Keratinocyte (primary cell): ENCODE results near the gene MAN2B1.

Experiments used
- EZH2 ChIP-seq: IDR thresholded peaks from one replicate; pipeline ENCODE4 v1.6.1; 2012; ENCODE audit warnings: inconsistent platforms, mild to moderate bottlenecking, low read length, moderate library complexity
- TF ChIP-seq, protein P1 (sequence below), 3 experiments: IDR thresholded peaks in 1 of 3; conservative IDR thresholded peaks in 1 of 3; optimal IDR thresholded peaks in 1 of 3; 2 replicates in 2 of 3; 3 replicates in 1 of 3; pipeline versions ENCODE3 to v1.5.1; 2011; ENCODE audit warnings: low read length in 3 of 3, mild to moderate bottlenecking in 3 of 3, moderate library complexity in 2 of 3, control low read depth in 1 of 3, inconsistent platforms in 1 of 3; ENCODE audit not compliant: insufficient read depth in 2 of 3; ENCODE audit errors: extremely low read depth in 1 of 3

DNA sequence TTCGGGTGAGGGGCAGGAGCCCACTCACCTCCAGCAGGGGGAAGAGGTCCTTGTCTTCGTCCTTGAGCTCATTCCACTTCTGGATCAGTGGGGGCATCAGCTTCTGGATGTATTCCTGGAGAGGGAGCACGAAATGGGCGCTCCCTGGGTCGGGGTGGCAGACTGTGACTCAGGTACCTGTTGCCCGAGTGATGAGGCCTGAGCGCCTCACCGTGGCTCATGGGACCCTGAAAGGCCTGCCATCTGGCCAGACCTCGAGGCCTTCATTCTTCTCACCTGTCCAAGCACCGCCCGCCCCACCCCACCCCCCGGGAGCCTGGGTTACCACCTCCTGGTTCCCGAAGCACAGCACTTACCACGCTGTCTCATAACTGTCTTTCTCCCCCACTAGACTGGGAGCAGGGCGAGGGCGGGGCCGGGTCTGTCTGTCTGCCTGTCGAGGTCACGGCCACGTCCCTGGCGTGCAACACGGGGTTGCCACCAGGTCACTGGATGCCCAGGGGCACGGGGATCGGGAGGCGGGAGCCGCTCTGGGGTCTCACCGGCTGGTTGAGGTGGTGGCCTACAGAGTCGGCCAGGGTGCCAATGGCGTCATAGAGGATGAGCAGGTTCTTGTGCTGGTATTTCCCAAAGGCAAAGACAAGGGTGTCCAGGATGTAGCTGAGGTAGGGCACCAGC lies 39.3 kb upstream of the MAN2B1 start:
- TF ChIP-seq, protein P1, sequence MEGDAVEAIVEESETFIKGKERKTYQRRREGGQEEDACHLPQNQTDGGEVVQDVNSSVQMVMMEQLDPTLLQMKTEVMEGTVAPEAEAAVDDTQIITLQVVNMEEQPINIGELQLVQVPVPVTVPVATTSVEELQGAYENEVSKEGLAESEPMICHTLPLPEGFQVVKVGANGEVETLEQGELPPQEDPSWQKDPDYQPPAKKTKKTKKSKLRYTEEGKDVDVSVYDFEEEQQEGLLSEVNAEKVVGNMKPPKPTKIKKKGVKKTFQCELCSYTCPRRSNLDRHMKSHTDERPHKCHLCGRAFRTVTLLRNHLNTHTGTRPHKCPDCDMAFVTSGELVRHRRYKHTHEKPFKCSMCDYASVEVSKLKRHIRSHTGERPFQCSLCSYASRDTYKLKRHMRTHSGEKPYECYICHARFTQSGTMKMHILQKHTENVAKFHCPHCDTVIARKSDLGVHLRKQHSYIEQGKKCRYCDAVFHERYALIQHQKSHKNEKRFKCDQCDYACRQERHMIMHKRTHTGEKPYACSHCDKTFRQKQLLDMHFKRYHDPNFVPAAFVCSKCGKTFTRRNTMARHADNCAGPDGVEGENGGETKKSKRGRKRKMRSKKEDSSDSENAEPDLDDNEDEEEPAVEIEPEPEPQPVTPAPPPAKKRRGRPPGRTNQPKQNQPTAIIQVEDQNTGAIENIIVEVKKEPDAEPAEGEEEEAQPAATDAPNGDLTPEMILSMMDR (optimal IDR thresholded peaks at IDR 0.05 in 1 of 3, IDR thresholded peaks at IDR 0.05 in 1 of 3, conservative IDR thresholded peaks at IDR 0.05 in 1 of 3; ENCODE audit: extremely low read depth in 1 of 3, insufficient read depth in 2 of 3, low read length in 3 of 3) = no peak
- no peak for TF ChIP-seq EZH2
